Measurements from ENCODE around the gene TASOR.

The TASOR gene

DNA sequence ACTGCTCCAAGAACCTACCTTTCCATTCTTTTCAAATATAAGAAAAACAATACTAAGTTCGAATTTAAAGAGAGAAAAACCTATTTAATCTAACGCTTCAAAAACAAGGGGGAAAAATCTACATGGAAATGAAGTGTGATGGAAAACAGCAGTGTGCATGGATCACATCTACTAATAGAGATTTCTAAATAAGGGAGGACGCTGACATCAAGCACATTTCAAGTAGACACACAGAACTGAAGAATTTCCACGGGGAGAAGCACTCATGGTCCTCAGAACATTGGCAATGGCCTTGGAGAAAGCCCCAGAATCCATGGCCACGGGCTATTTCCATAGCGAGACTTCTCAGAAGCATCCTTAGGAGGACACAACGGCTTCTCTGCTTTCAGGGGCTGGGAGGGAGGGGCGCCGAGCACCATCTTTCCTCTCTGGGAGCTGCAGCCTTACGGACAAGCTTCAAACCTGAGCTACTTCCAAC, 1.0 kb downstream of the TASOR start:
- DNase-seq = no peak

DNA sequence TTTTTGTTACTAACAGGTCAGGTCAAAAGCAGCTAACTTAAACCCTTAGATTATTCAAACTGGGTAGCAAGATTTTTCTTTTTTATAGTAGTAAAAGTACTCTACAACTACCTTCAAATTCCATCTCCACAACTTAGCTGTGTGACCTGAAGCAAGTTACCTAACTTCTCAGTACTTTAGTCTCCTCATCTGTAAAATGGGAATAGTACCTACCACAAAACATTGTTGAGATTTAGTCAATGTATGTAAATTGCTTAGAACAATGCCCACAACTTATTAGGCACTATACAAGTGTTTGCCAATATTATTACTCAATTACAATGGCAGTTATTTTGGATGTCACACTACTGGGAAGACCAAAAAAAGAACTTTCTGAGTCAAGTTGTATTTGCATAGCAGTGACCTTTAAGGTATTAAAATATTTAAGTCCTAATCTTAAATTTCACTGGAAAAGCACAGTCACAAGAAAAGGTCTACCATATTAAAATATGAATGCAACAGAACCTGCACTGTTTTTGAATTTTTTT, 2.9 kb downstream of the TASOR start:
- no peak for DNase-seq

DNA sequence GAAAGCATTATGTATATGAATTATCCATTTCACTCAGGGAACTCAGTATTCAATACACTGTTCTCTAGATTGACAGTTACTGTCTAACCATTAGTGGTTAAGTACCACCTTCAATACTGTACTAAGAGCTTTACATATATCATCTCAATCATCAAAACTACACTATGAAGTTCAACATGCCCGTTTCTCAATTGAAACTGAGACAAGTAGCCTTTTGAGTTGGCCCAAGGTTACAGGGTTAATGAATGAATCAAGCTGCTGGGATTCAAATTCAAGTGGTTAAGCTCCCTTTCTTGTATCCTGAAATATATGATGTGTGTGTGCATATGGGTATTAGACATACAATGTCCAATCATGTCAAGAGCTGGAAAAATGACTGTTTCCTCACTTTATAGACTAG, 5.8 kb downstream of the TASOR start:
- DNase-seq = no peak

DNA sequence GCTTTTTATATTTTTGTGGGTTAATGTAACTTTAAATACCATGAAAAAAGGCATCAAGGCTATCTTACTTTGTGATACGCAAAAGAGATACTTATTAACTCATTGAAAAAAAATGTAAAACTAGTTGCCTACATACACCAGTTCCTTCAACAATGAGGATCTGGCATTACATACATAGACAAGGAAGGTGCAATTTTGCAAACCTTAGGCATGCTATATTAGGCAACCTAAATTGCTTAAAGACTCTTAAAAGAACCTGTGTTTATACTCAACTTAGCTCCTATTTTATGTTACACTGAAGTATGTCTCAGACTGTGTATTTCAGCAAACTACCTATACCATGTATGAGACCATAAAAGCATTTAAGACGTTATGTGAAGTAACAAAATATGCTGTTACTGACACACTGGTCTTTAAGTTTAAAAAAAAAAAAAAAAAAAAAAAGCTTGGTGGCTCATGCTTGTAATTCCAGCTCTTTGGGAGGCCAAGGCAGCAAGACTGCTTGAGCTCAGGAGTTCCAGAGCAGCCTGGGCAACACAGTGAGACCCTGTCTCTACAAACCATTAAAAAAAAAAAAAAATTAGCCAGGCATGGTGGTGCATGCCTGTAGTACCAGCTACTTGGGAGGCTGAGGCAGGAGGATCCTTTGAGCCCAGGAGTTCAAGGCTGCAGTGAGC, 9.1 kb downstream of the TASOR start:
- no peak for DNase-seq

DNA sequence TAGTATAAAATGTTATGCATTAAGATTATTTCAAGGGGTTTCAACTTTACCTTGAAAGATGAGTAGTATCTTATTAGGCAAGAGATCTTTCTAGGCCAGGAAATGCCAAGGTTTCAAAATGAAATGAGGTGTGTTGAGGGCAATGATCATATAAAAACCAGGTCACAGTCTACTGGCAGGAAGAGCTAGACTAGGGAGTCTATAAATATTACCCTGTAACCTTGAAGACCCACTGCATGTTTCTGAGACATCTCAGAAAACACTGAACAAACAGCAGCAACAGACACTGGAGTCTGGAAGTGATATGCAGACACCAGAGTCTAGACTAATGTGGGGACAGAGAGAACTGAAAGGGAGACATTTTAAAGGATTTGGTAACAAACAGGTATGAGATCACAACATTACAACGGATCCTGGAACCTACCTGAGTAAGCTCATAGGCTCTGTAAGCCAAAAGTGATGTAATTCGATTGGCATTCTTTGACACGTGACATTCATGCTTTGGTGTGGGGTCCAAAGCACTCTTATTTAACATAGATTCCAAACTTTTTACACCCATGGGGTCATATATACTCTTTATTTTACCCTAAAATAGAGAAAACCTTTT, 15.0 kb downstream of the TASOR start:
- no peak for DNase-seq

DNA sequence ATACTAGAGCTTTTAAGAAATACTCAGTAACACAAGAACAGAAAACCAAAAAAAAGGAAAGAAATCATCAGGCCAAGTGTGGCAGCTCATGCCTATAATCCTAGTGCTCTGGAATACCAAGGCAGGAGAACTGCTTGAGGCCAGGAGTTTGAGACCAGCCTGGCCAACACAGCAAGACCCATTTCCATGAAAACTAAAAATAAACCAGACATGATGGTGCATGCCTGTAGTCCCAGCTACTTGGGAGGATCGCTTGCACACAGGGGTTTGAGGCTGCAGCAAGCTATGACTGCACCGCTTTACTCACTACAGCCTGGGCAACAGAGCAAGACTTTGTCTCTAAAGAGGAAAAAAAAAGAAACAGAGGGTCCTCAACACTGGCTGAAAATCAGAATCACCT, 18.2 kb downstream of the TASOR start:
- DNase-seq = no peak

DNA sequence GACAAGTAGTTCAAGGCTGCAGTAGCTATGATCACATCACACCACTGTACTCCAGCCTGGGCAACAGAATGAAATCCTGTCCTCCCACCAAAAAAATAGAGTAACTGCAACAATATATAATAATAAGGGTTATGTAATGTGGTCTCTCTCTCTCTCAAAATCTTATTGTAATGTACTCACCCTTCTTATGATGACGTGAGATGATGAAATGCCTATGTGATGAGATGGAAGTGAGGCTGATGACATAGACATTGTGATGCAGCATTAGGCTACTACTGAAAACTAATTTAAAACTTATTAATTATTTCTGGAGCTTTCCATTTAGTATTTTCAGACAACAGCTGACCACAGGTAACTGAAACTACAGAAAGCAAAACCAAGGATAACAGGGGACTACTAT, 27.4 kb downstream of the TASOR start:
- no peak for DNase-seq

DNA sequence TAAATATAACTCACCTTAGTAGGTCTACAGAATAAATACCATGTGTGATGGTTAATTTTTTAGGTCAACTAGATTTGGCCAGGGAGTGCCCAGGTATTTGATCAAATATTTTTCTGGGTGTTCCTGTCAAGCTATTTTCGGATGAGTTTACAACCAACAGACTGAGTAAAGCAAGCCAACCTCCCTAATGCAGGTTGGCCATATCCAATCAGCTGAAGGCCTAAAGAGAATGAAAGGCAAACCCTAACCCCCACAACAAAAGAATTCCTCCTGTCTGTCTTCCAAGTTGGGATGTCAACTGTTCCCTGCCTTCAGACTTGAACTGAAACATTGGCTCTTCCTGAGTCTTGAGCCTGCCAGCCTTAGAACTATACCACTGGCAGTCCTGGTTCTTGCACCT, 28.6 kb downstream of the TASOR start:
- DNase-seq = no peak

DNA sequence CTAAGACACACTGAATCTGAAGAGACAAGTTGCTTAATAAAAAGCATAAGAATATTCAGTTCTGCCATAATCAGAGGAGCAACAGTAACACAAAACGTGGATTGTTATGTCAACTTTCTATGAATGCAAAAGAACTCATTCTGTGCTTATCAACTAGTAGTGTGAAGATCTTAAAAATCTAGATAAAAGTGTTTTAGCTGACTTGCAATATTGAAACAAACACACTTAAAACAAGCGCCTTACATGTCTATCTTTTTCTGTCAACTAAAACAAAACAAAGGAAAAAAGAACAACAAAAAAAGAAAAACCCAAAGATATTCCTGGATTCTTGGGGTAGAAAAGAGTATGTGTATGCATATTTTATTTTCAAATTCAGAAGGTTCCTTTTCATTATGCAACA, 37.7 kb downstream of the TASOR start:
- DNase-seq = no peak

DNA sequence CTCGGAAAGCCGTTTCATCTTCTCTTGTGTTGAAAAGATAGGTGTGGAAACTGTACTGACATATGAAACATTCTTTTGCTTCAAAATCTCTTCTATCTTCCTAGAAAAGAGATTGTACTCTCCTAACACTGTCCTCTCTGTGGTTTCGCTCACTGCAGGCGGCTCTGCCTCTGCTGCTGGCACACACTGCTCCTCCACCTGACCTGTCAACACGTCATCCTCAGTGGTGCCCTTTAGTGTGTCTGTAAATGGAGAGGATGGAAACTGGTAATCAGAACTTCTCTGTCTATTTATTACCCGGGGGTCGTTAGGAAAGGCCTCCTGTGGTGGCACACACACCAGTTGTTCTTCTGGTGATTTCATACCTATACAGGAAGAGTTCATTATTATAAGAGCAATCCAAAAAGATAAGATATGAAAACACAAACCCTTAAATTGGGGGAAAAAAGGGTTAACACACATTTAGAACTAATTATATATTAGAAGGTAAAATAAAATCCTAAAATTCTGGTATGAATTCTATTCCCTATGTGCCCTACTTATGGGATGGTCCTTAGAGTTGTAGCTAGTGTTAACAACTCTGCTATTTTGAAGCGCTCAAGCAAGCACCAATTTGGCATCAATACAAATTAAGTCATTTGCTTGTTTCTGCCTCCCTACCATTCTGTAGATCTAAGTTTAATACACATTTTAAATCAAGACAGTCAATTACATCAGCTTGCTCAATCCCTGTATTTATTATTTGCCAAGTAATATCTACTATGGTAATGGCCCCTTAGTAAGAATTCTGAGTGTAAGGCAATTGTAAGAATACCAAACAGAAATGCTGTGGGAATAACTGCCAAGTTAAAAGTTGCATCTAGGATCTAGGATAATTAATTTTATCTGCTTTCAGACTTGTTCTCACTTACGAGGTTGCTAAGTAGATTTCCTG, 49.2 kb downstream of the TASOR start:
- DNase-seq = peak; percentile 17
